ENCODE measurements around the gene ALDH1A2.

Gene ALDH1A2

GRCh38 chr15:57941816-57942215 lies 123.7 kb downstream of the ALDH1A2 start:
- no peak for DNase-seq

GRCh38 chr15:57932348-57932747 lies 133.2 kb downstream of the ALDH1A2 start:
- DNase-seq, result no peak

GRCh38 chr15:57931570-57931969 lies 133.9 kb downstream of the ALDH1A2 start:
- DNase-seq, result no peak

GRCh38 chr15:57927091-57927631 lies 138.3 kb downstream of the ALDH1A2 start:
- DNase-seq, result peak; percentile 26 to 68

GRCh38 chr15:57925650-57926049 lies 139.9 kb downstream of the ALDH1A2 start:
- no peak for DNase-seq

GRCh38 chr15:57924598-57924997 lies 140.9 kb downstream of the ALDH1A2 start:
- peak; percentile 8 to 23 for DNase-seq

- no peak for DNase-seq
These were observed 141.8 kb downstream of the ALDH1A2 start for GRCh38 chr15:57923750-57924149.

GRCh38 chr15:57923306-57923705 lies 142.2 kb downstream of the ALDH1A2 start:
- DNase-seq, result no peak

GRCh38 chr15:57922776-57923175 lies 142.7 kb downstream of the ALDH1A2 start:
- DNase-seq, result no peak

GRCh38 chr15:57921371-57921770 lies 144.1 kb downstream of the ALDH1A2 start:
- DNase-seq, result no peak

GRCh38 chr15:57920911-57921310 lies 144.6 kb downstream of the ALDH1A2 start:
- DNase-seq, result no peak

- DNase-seq, result no peak
These were observed 145.8 kb downstream of the ALDH1A2 start for GRCh38 chr15:57919754-57920153.

- no peak for DNase-seq
These were observed 147.5 kb downstream of the ALDH1A2 start for GRCh38 chr15:57917998-57918397.

GRCh38 chr15:57916695-57917094 lies 148.8 kb downstream of the ALDH1A2 start:
- DNase-seq, result no peak

GRCh38 chr15:57915827-57916531 lies 149.5 kb downstream of the ALDH1A2 start:
- no peak for DNase-seq

- peak in 1 of 2 experiments; percentile 3 for DNase-seq
These were observed 151.0 kb downstream of the ALDH1A2 start for GRCh38 chr15:57914350-57915055.

GRCh38 chr15:57911247-57911646 lies 154.3 kb downstream of the ALDH1A2 start:
- DNase-seq, result no peak

- no peak for DNase-seq
These were observed 154.8 kb downstream of the ALDH1A2 start for GRCh38 chr15:57910672-57911071.

- no peak for DNase-seq
These were observed 156.1 kb downstream of the ALDH1A2 start for GRCh38 chr15:57909388-57909787.

- no peak for DNase-seq
These were observed 161.9 kb downstream of the ALDH1A2 start for GRCh38 chr15:57903626-57904025.

Measured in NCI-H187 (cell line).